HTERT RPE-1 (cell line): Measurements from ENCODE around the gene NEK8.

Experiments
- in situ Hi-C: fragments of 300-500 bp; cut with MboI; formaldehyde crosslinking; loops from 4 replicates; pipeline ENCODE4 v1.14.3; 2020; ENCODE audit warnings: low sequenced_read_pairs

NEK8 gene

GRCh38 chr17:28728364-28729200, at the start of gene NEK8:
TSS of gene NEK8 (plus strand) at chr17:28728788. CDS start at chr17:28728814, 26 bp downstream.
- in situ Hi-C loops, result no loop called here

GRCh38 chr17:28682655-28683054, 45.9 kb upstream of the NEK8 start:
- in situ Hi-C loops, result no loop called here

GRCh38 chr17:28684963-28685362, 43.6 kb upstream of the NEK8 start:
- in situ Hi-C loops, result no loop called here

GRCh38 chr17:28685366-28685765, 43.2 kb upstream of the NEK8 start:
- in situ Hi-C loops, result no loop called here

GRCh38 chr17:28686296-28686695, 42.3 kb upstream of the NEK8 start:
- in situ Hi-C loops, result no loop called here

- in situ Hi-C loops, result no loop called here
Observed at GRCh38 chr17:28688481-28688880, 40.1 kb upstream of the NEK8 start.

GRCh38 chr17:28689011-28689410, 39.6 kb upstream of the NEK8 start:
- in situ Hi-C loops, result no loop called here

GRCh38 chr17:28693869-28694268, 34.7 kb upstream of the NEK8 start:
- in situ Hi-C loops, result no loop called here

GRCh38 chr17:28698253-28698941, 30.2 kb upstream of the NEK8 start:
- in situ Hi-C loops, result no loop called here

GRCh38 chr17:28700278-28700677, 28.3 kb upstream of the NEK8 start:
- in situ Hi-C loops, result no loop called here

- in situ Hi-C loops, result no loop called here
Observed at GRCh38 chr17:28700830-28701492, 27.6 kb upstream of the NEK8 start.

- in situ Hi-C loops, result no loop called here
Observed at GRCh38 chr17:28702026-28702751, 26.4 kb upstream of the NEK8 start.

GRCh38 chr17:28702752-28703150, 25.8 kb upstream of the NEK8 start:
- in situ Hi-C loops, result no loop called here

GRCh38 chr17:28703552-28704218, 24.9 kb upstream of the NEK8 start:
- in situ Hi-C loops, result no loop called here

GRCh38 chr17:28704219-28704858, 24.2 kb upstream of the NEK8 start:
- in situ Hi-C loops, result no loop called here

GRCh38 chr17:28705074-28705659, 23.4 kb upstream of the NEK8 start:
- in situ Hi-C loops, result no loop called here

GRCh38 chr17:28705728-28706334, 22.8 kb upstream of the NEK8 start:
- in situ Hi-C loops, result no loop called here

GRCh38 chr17:28706471-28707338, 21.9 kb upstream of the NEK8 start:
- in situ Hi-C loops, result no loop called here
